HCT116 (cell line): ENCODE data around the gene SLAMF1. TPM values are rescaled to one million over a fixed set of nuclear protein-coding genes. Genes with fewer than 3 reads are reported as not detected.
A peak's percentile ranks its signal among the peaks of the same experiment; 100 is the strongest.

Experiments
- ATAC-seq: fragments of 200-7000 bp; cut with Tn5 transposase; 2 replicates; pipeline ENCODE4 v1.9.1; 2020; ENCODE audit warnings: mild to moderate bottlenecking, moderate library complexity
- BruUV-seq: library from RNA; stranded (reverse); fragments of 400-500 nt; replicated peaks from 2 replicates; lab custom pipeline; 2021; lab: Mats Ljungman, UMichigan
- CTCF ChIA-PET: fragments of 300-600 bp; sonication (Branson Sonifier 250); formaldehyde crosslinking; loops from one replicate; lab custom pipeline; 2021; ENCODE audit warnings: antibody characterized with exemption; lab: Charles Lee
- POLR2A ChIA-PET: fragments of 300-600, 350-600 bp; sonication (Branson Sonifier 250); formaldehyde crosslinking; loops from one replicate; lab custom pipeline; 2021; ENCODE audit warnings: antibody characterized with exemption; lab: Charles Lee
- RAD21 ChIA-PET, 2 experiments: fragments of 300-600 bp; sonication (Branson Sonifier 250); formaldehyde crosslinking; loops; one replicate each; lab custom pipeline; 2023; ENCODE audit warnings: low total read pairs in 2 of 2; ENCODE audit not compliant: uncharacterized antibody in 2 of 2, unreplicated experiment in 2 of 2, low non-redundant PET in 1 of 2; lab: Charles Lee
- DNase-seq: peaks from one replicate; pipeline ENCODE4 v3.0.0-alpha.2; 2010; ENCODE audit warnings: low read depth, low spot score
- H2AFZ ChIP-seq: fragments of 200-600 bp; shearing (Covaris generic), sonication (generic); 2 replicates; pipeline ENCODE4 v1.6.1; 2017; ENCODE audit warnings: low read depth, mixed run types, mixed read lengths, antibody characterized with exemption, low read length; ENCODE audit not compliant: poor library complexity, severe bottlenecking
- H3K27ac ChIP-seq: 2 replicates; pipeline ENCODE4 v1.5.1; 2012; ENCODE audit warnings: low read depth, low read length
- H3K27me3 ChIP-seq: fragments of 200-600 bp; sonication (generic); 2 replicates; pipeline ENCODE4 v1.6.1; 2016; ENCODE audit warnings: mixed run types, low read length, mixed read lengths; ENCODE audit not compliant: insufficient read depth
- H3K36me3 ChIP-seq, 2 experiments: fragments of 200-500 bp in 1 of 2; fragments of 200-600 bp in 1 of 2; sonication (Bioruptor generic) in 1 of 2; sonication (generic) in 1 of 2; 2 replicates each; pipeline versions ENCODE4 v1.5.1 to v1.6.1; 2014 to 2016; ENCODE audit warnings: low read length in 2 of 2, inconsistent platforms in 1 of 2, mixed read lengths in 1 of 2, mixed run types in 1 of 2; ENCODE audit not compliant: insufficient read depth in 2 of 2, control insufficient read depth in 1 of 2
- H3K4me1 ChIP-seq, 2 experiments: fragments of 200-600 bp in 1 of 2; sonication (generic) in 1 of 2; 2 replicates each; pipeline versions ENCODE4 v1.5.1 to v1.6.1; 2012 to 2017; ENCODE audit warnings: low read length in 2 of 2, inconsistent platforms in 1 of 2, mild to moderate bottlenecking in 1 of 2, mixed read lengths in 1 of 2, mixed run types in 1 of 2, moderate library complexity in 1 of 2; ENCODE audit not compliant: insufficient read depth in 2 of 2, control insufficient read depth in 1 of 2
- H3K4me2 ChIP-seq: fragments of 200-600 bp; sonication (generic); 2 replicates; pipeline ENCODE4 v1.6.1; 2017; ENCODE audit warnings: mixed run types, low read length, mixed read lengths
- H3K4me3 ChIP-seq, 2 experiments: fragments of 200-600 bp in 1 of 2; sonication (generic) in 1 of 2; replicated peaks in 1 of 2; 2 replicates each; pipeline ENCODE4 v1.5.1; 2011 to 2016; ENCODE audit warnings: low read length in 2 of 2, control low read depth in 1 of 2, low read depth in 1 of 2, mild to moderate bottlenecking in 1 of 2, mixed read lengths in 1 of 2, mixed run types in 1 of 2
- H3K79me2 ChIP-seq: fragments of 200-600 bp; sonication (generic); 2 replicates; pipeline ENCODE4 v1.6.1; 2017; ENCODE audit warnings: mild to moderate bottlenecking, mixed run types, low read length, moderate library complexity, mixed read lengths; ENCODE audit not compliant: insufficient read depth
- H3K9ac ChIP-seq: fragments of 200-600 bp; sonication (generic); 2 replicates; pipeline ENCODE4 v1.6.1; 2016; ENCODE audit warnings: low read length, mixed read lengths
- H3K9me2 ChIP-seq: fragments of 200-600 bp; sonication (generic), shearing (Covaris generic); 2 replicates; pipeline ENCODE4 v1.6.1; 2017; ENCODE audit warnings: mixed run types, mild to moderate bottlenecking, moderate library complexity; ENCODE audit not compliant: insufficient read depth
- H3K9me3 ChIP-seq, 2 experiments: fragments of 200-500 bp in 1 of 2; fragments of 200-600 bp in 1 of 2; sonication (Bioruptor generic) in 1 of 2; sonication (generic) in 1 of 2; 2 replicates each; pipeline ENCODE4 v1.6.1; 2014 to 2017; ENCODE audit warnings: low read length in 2 of 2, mixed read lengths in 2 of 2, inconsistent platforms in 1 of 2, low read depth in 1 of 2, mild to moderate bottlenecking in 1 of 2, mixed run types in 1 of 2, moderate library complexity in 1 of 2; ENCODE audit not compliant: control insufficient read depth in 1 of 2, insufficient read depth in 1 of 2
- H4K20me1 ChIP-seq: fragments of 200-600 bp; sonication (generic), shearing (Covaris generic); 2 replicates; pipeline ENCODE4 v1.6.1; 2017; ENCODE audit warnings: mixed run types, mild to moderate bottlenecking, moderate library complexity; ENCODE audit not compliant: insufficient read depth
- CBX3 ChIP-seq: IDR thresholded peaks from 2 replicates; pipeline ENCODE4 v1.6.1; 2012; ENCODE audit warnings: low read depth
- EGR1 ChIP-seq: IDR thresholded peaks from 2 replicates; pipeline ENCODE4 v1.6.1; 2012; ENCODE audit warnings: low read depth
- JUND ChIP-seq: IDR thresholded peaks from 2 replicates; pipeline ENCODE4 v1.6.1; 2012
- POLR2A ChIP-seq: IDR thresholded peaks from 2 replicates; pipeline ENCODE4 v1.7.0; 2011; ENCODE audit warnings: borderline replicate concordance; ENCODE audit not compliant: insufficient read depth, insufficient read length; ENCODE audit errors: extremely low read depth
- RAD21 ChIP-seq: IDR thresholded peaks from 2 replicates; pipeline ENCODE4 v1.6.1; 2012; ENCODE audit warnings: low read depth, mild to moderate bottlenecking
- SRF ChIP-seq: IDR thresholded peaks from 2 replicates; pipeline ENCODE4 v1.6.1; 2012; ENCODE audit warnings: low read depth
- TCF7L2 ChIP-seq: IDR thresholded peaks from 2 replicates; pipeline ENCODE4 v1.7.0; 2011; ENCODE audit warnings: borderline replicate concordance, inconsistent platforms; ENCODE audit not compliant: insufficient read depth, insufficient read length; ENCODE audit errors: extremely low read depth
- YY1 ChIP-seq: IDR thresholded peaks from 2 replicates; pipeline ENCODE4 v1.6.1; 2011; ENCODE audit warnings: low read length, low read depth, moderate library complexity, mild to moderate bottlenecking; ENCODE audit not compliant: insufficient replicate concordance; ENCODE audit errors: extremely low read depth
- intact Hi-C: fragments of 100-400 bp; cut with micrococcal nuclease; formaldehyde crosslinking; loops from 2 replicates; pipeline ENCODE4 v1.10.0; 2022
- total RNA-seq: library from RNA; stranded (reverse); gene quantifications from one replicate; pipeline ENCODE4 v1.2.1, GENCODE V29; 2021; ENCODE audit not compliant: unreplicated experiment
- TF ChIP-seq, protein P1 (sequence below): IDR thresholded peaks from 2 replicates; pipeline ENCODE4 v1.6.1; 2012
- TF ChIP-seq, protein P2 (sequence below): IDR thresholded peaks from 2 replicates; pipeline ENCODE4 v1.6.1; 2011; ENCODE audit warnings: mild to moderate bottlenecking, low read length, moderate library complexity; ENCODE audit not compliant: insufficient replicate concordance; ENCODE audit errors: extremely low read depth
- TF ChIP-seq, protein P3 (sequence below), 3 experiments: fragments of 200-600 bp in 1 of 3; sonication (generic) in 1 of 3; IDR thresholded peaks in 2 of 3; conservative IDR thresholded peaks in 1 of 3; 2 replicates each; pipeline ENCODE4 v1.5.1; 2012 to 2017; ENCODE audit warnings: low read depth in 2 of 3, low read length in 2 of 3, antibody characterized with exemption in 1 of 3, borderline replicate concordance in 1 of 3, control low read depth in 1 of 3, mild to moderate bottlenecking in 1 of 3, mixed read lengths in 1 of 3, mixed run types in 1 of 3, moderate library complexity in 1 of 3; ENCODE audit not compliant: insufficient read depth in 1 of 3

SLAMF1 gene
- total RNA-seq, 1 experiment from 2014 or later: 0.30 TPM

DNA sequence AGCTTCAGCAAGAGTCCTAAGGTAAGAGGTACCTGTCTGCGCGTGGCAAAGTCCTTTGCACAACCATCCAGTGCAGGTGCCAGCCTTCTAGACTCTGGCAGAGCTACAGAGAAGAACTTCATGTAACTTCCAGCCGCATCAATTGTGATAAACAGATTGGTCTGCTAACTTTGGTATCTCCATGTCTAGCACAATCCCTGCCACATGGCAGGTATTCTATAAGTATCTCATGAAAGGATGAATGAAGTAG lies 35.0 kb upstream of the SLAMF1 start (continued):
- TF ChIP-seq, protein P1, sequence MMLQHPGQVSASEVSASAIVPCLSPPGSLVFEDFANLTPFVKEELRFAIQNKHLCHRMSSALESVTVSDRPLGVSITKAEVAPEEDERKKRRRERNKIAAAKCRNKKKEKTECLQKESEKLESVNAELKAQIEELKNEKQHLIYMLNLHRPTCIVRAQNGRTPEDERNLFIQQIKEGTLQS: no peak
- TF ChIP-seq JUND (no peak), POLR2A (no peak), TCF7L2 (no peak), SRF (no peak), EGR1 (no peak)
- TF ChIP-seq, protein P2, sequence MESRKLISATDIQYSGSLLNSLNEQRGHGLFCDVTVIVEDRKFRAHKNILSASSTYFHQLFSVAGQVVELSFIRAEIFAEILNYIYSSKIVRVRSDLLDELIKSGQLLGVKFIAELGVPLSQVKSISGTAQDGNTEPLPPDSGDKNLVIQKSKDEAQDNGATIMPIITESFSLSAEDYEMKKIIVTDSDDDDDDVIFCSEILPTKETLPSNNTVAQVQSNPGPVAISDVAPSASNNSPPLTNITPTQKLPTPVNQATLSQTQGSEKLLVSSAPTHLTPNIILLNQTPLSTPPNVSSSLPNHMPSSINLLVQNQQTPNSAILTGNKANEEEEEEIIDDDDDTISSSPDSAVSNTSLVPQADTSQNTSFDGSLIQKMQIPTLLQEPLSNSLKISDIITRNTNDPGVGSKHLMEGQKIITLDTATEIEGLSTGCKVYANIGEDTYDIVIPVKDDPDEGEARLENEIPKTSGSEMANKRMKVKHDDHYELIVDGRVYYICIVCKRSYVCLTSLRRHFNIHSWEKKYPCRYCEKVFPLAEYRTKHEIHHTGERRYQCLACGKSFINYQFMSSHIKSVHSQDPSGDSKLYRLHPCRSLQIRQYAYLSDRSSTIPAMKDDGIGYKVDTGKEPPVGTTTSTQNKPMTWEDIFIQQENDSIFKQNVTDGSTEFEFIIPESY: no peak

DNA sequence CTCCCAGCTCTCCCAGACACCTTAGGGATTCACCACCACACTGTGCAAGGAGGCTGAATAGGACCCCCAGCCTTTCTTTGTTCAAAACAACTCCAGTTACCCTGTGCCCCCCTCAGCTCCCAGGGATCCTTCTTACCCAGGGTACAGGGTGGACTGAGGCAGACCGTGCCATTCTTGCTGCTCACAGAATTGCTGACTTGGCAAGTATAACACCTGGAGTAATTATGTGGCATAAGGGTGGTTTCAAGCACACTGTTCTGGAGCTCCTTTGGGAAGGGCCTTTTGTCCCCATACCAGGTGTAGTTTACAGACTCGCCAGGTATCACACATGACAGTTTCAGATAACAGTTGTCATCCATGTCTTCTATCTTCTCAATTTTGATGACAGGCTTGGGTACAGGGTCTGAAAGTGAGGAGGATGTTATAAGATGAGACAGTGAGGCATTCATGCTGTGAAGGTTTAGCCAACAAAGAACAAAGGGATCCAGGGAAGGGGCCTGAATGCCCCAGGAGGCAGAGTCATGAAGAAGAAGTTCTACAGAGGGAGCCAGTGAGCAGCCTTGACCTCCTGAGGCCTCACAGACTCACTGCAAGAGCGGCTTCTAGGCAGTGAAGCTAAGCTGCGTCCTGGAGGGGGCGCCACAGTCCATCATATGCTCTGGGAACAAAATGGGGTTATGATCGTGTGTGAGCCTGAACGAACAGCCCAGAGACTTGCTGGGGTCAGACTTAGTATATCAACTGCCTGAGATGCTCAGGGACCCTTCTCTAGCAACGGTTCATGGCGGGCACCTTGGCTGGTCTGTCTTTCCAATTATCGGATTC lies 34.4 kb upstream of the SLAMF1 start:
- Histone ChIP-seq H2AFZ (no peak overlapping the region), H3K9me3 (no peaks in the 10 kb centered on the region), H3K4me2 (no peak overlapping the region), H3K9ac (no peak overlapping the region), H4K20me1 (no peaks in the 10 kb centered on the region), H3K36me3 (no peaks in the 10 kb centered on the region), H3K79me2 (no peaks in the 10 kb centered on the region), H3K9me2 (no peaks in the 10 kb centered on the region), H3K27me3 (no peaks in the 10 kb centered on the region), H3K27ac (no peak overlapping the region), H3K4me1 (no peaks in the 10 kb centered on the region), H3K4me3 (no peak overlapping the region)
- no TSS peak for BruUV-seq
- peak; percentile 78 for DNase-seq
- RAD21 ChIA-PET: interaction anchor here in 1 of 2 experiments (0.6 to 1.2 kb wide), 2 partner anchors 271 to 309 kb away, joined by 3 read pairs; no protein-coding TSS in a partner anchor
- POLR2A ChIA-PET: no interaction called here
- intact Hi-C loops: loop anchor here (1.0 to 5.0 kb wide), 3 partner anchors 149 to 696 kb away; no protein-coding TSS in a partner anchor
- no peak for TF ChIP-seq POLR2A
- TF ChIP-seq CBX3: 0 out of 2 replicates have a peak, but pooled peaks have one; percentile 28
- TF ChIP-seq, protein P3, sequence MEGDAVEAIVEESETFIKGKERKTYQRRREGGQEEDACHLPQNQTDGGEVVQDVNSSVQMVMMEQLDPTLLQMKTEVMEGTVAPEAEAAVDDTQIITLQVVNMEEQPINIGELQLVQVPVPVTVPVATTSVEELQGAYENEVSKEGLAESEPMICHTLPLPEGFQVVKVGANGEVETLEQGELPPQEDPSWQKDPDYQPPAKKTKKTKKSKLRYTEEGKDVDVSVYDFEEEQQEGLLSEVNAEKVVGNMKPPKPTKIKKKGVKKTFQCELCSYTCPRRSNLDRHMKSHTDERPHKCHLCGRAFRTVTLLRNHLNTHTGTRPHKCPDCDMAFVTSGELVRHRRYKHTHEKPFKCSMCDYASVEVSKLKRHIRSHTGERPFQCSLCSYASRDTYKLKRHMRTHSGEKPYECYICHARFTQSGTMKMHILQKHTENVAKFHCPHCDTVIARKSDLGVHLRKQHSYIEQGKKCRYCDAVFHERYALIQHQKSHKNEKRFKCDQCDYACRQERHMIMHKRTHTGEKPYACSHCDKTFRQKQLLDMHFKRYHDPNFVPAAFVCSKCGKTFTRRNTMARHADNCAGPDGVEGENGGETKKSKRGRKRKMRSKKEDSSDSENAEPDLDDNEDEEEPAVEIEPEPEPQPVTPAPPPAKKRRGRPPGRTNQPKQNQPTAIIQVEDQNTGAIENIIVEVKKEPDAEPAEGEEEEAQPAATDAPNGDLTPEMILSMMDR (IDR thresholded peaks at IDR 0.05 in 2 of 3, conservative IDR thresholded peaks at IDR 0.05 in 1 of 3; ENCODE audit: borderline replicate concordance in 1 of 3, insufficient read depth in 1 of 3, low read depth in 2 of 3, low read length in 2 of 3): peak; percentile 88 to 98 (median 95)
- peak; percentile 38 for TF ChIP-seq TCF7L2
- TF ChIP-seq SRF: no peak
- TF ChIP-seq YY1: no peak
- peak; percentile 89 for TF ChIP-seq RAD21
- ATAC-seq: peak; percentile 99
- CTCF ChIA-PET: interaction anchor here (0.6 to 2.8 kb wide), 14 partner anchors 11 to 544 kb away, joined by 3 to 16 read pairs (median 4); partner anchors contain the start of genes ITLN2 and TOMM40L
